ENCODE measurements around the gene FBLN2. TPM values are rescaled to one million over a fixed set of nuclear protein-coding genes. Genes with fewer than 3 reads are reported as not detected.

FBLN2 gene
- total and polyA plus RNA-seq, 2 of the 13 experiments (the other 11 are each of a cell fraction or from before 2014, with no cell fraction given): not detected

- H3K27ac ChIP-seq (ENCODE audit: extremely low read length, insufficient read depth, low read length): no peak overlapping the region
- H3K4me2 ChIP-seq (ENCODE audit: low read depth, low read length): no peak overlapping the region
- intact Hi-C loops (cut with micrococcal nuclease; ENCODE audit: unreplicated experiment) (loop anchor here (1.0 kb wide), 1 partner anchor 229 kb away; no protein-coding TSS in a partner anchor), in situ Hi-C loops (cut with HindIII; ENCODE audit: extremely low pct_ligation_motif_present, low pct_unique_long_range_greater_than_20kb) (loop anchor here (5.0 kb wide), 1 partner anchor 226 kb away; the partner anchor contains the start of gene WNT7A)
- peaks cover 6 to 53% of the 10 kb centered on the region in 2 experiments; a peak in 3 of 5 replicates for H3K27me3 ChIP-seq (ENCODE audit: control insufficient read depth in 1 of 2, insufficient read depth in 2 of 2, low read length in 2 of 2)
- no peaks in the 10 kb centered on the region for H3K79me2 ChIP-seq (ENCODE audit: insufficient read depth, low read length)
- no peaks in the 10 kb centered on the region for H3K9me3 ChIP-seq (ENCODE audit: low read length)
- FAIRE-seq (no peak), ATAC-seq (no peak), DNase-seq (ENCODE audit: low spot score) (no peak)
- TF ChIP-seq MLX (CRISPR knock-in tag; IDR thresholded peaks at IDR 0.05) (no peak), ZNF414 (CRISPR knock-in tag; IDR thresholded peaks at IDR 0.05) (no peak), ZNF558 (CRISPR knock-in tag; IDR thresholded peaks at IDR 0.05; ENCODE audit: borderline replicate concordance) (no peak), MED8 (CRISPR knock-in tag; IDR thresholded peaks at IDR 0.05; ENCODE audit: insufficient replicate concordance) (no peak), ZNF430 (CRISPR knock-in tag; IDR thresholded peaks at IDR 0.05) (no peak), PAXIP1 (CRISPR knock-in tag; conservative IDR thresholded peaks at IDR 0.05) (no peak), ZSCAN12 (CRISPR knock-in tag; IDR thresholded peaks at IDR 0.05) (no peak), NCOR1 (IDR thresholded peaks at IDR 0.05; ENCODE audit: borderline replicate concordance, low read length) (no peak)
- no peak overlapping the region for H3K9ac ChIP-seq (ENCODE audit: insufficient read depth, low read depth, low read length)
- no peak overlapping the region for H2AFZ ChIP-seq (ENCODE audit: low read length)
- no peaks in the 10 kb centered on the region for H3K4me1 ChIP-seq (ENCODE audit: insufficient read depth, low read length)
- no peak overlapping the region for H3K4me3 ChIP-seq (replicated peaks in 1 of 3; ENCODE audit: insufficient read depth in 1 of 3, low read depth in 2 of 3, low read length in 3 of 3)
- ChIA-PET CTCF (ENCODE audit: low intra/inter-chr PET ratio, low total read pairs) (interaction anchor here (1.5 kb wide), 1 partner anchor 229 kb away, joined by 8 read pairs; no protein-coding TSS in a partner anchor), POLR2A (no interaction called here)
- whole genome bisulfite sequencing (ENCODE audit: low lambda C conversion rate): 29% methylated on average over 7 of the region's 8 CpGs
- no peaks in the 10 kb centered on the region for H3K36me3 ChIP-seq (replicated peaks in 1 of 2; ENCODE audit: control insufficient read depth in 1 of 2, insufficient read depth in 2 of 2, low read length in 2 of 2)
- BruUV-seq (replicated peaks): no TSS peak
- no peaks in the 10 kb centered on the region for H4K20me1 ChIP-seq (ENCODE audit: insufficient read depth, low read length)
Measured at GRCh38 chr3:13656584-13657301, 107.8 kb downstream of the FBLN2 start.

Data from HepG2 (cell line).